Measurements from ENCODE around the gene CASTOR2. TPM values are rescaled to one million over a fixed set of nuclear protein-coding genes. Genes with fewer than 3 reads are reported as not detected.
"Not testable (repeated sequence)": the region's sequence is repeated elsewhere in the genome, so short reads cannot be mapped to it uniquely, and the experiment has no call there.

CASTOR2 gene
- total RNA-seq, 4 donors from 2014 or later, result 6.6 to 36.8 (median 23.2) TPM

DNA sequence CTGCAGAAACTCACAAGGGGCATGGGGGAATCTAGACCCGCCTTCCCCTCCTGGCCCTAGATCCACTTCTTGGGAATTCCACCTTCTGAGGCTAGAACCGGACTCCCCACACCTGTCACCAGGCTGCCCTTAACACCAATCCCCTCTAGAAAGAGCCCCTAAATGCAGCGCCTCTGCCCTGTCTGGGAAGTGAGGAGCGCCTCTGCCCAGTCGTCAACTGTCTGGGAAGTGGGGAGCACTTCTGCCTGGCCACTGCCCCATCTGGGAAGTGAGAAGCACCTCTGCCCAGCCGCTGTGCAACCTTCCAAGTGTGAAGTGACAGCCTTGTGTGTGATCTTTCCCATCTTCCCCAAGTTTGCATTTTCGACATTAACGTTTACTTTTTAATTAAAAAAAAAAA lies 100.3 kb downstream of the CASTOR2 start:
- Histone ChIP-seq H3K4me1 (no peaks in the 10 kb centered on the region), H3K27me3 (no peaks in the 10 kb centered on the region), H3K27ac (no peak overlapping the region), H3K36me3 (peaks cover 0 to 100% (median 0%) of the 10 kb centered on the region in 3 donors), H3K4me3 (no peak overlapping the region), H3K9me3 (no peaks in the 10 kb centered on the region)
- TF ChIP-seq POLR2A (IDR thresholded peaks at IDR 0.05), result no peak
- TF ChIP-seq, protein P1, sequence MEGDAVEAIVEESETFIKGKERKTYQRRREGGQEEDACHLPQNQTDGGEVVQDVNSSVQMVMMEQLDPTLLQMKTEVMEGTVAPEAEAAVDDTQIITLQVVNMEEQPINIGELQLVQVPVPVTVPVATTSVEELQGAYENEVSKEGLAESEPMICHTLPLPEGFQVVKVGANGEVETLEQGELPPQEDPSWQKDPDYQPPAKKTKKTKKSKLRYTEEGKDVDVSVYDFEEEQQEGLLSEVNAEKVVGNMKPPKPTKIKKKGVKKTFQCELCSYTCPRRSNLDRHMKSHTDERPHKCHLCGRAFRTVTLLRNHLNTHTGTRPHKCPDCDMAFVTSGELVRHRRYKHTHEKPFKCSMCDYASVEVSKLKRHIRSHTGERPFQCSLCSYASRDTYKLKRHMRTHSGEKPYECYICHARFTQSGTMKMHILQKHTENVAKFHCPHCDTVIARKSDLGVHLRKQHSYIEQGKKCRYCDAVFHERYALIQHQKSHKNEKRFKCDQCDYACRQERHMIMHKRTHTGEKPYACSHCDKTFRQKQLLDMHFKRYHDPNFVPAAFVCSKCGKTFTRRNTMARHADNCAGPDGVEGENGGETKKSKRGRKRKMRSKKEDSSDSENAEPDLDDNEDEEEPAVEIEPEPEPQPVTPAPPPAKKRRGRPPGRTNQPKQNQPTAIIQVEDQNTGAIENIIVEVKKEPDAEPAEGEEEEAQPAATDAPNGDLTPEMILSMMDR (IDR thresholded peaks at IDR 0.05), result no peak
- no peak for DNase-seq

GRCh38 chr7:75066521-75066920 lies 102.0 kb downstream of the CASTOR2 start:
- Histone ChIP-seq H3K27ac (no peak overlapping the region), H3K36me3 (peaks cover 0 to 98% (median 0%) of the 10 kb centered on the region in 3 donors), H3K4me1 (no peaks in the 10 kb centered on the region), H3K4me3 (no peak overlapping the region), H3K27me3 (no peaks in the 10 kb centered on the region), H3K9me3 (no peaks in the 10 kb centered on the region)
- no peak for DNase-seq
- TF ChIP-seq, protein P1 (IDR thresholded peaks at IDR 0.05), result no peak
- no peak for TF ChIP-seq POLR2A (IDR thresholded peaks at IDR 0.05)

GRCh38 chr7:75072981-75073283 lies 108.4 kb downstream of the CASTOR2 start:
- DNase-seq, result no peak
- H3K4me1 ChIP-seq, result peaks cover 0 to 5% (median 0%) of the 10 kb centered on the region in 4 donors
- H3K27ac ChIP-seq, result peak overlapping the region; percentile 85 to 92 (median 90)
- peak overlapping the region; percentile 80 to 95 (median 88) for H3K4me3 ChIP-seq
- TF ChIP-seq POLR2A (IDR thresholded peaks at IDR 0.05), result no peak
- TF ChIP-seq, protein P1 (IDR thresholded peaks at IDR 0.05), result no peak
- H3K36me3 ChIP-seq, result peaks cover 0 to 34% (median 0%) of the 10 kb centered on the region in 3 donors
- no peaks in the 10 kb centered on the region for H3K9me3 ChIP-seq
- no peaks in the 10 kb centered on the region for H3K27me3 ChIP-seq

DNA sequence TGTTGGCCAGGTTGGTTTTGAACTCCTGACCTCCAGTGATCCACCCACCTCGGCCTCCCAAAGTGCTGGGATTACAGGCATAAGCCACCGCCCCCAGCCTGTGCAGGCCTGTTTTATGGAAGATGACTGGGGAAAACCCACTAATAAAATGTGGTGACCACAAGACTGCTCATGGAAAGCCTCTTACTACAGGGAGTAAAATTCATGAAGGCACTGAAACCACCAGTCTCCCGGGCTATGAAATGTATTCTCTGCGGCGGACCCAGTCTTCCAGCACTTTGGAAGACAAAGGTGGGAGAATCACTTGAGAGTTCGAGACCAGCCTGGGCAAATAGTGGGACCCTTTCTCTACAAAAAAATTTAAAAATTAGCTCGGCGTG lies 109.7 kb downstream of the CASTOR2 start:
- Histone ChIP-seq H3K4me3 (peak overlapping the region; percentile 80 to 95 (median 88)), H3K27ac (peak overlapping the region; percentile 85 to 92 (median 90)), H3K36me3 (peaks cover 0 to 21% (median 0%) of the 10 kb centered on the region in 3 donors)
- peak in 1 of 3 donors; percentile 11 for DNase-seq
- not testable (repeated sequence) for H3K9me3 ChIP-seq, H3K27me3 ChIP-seq, H3K4me1 ChIP-seq

Other genes starting within 250 kb of the CASTOR2 start
- 10 to 100 TPM in 1 of 4 donors, 1 to 10 TPM in 3; 1.8 to 46.2 (median 4.2) TPM for gene NCF1, start 190.7 kb upstream of the CASTOR2 start, total RNA-seq
- 10 to 100 TPM; 14.9 to 46.2 (median 24.2) TPM for gene GTF2IRD2, start 113.1 kb upstream of the CASTOR2 start, total RNA-seq
- gene RCC1L, start 109.1 kb downstream of the CASTOR2 start, total RNA-seq, result 10 to 100 TPM; 24.7 to 53.5 (median 34.6) TPM
- 100 to 1,000 TPM in 1 of 4 donors, 10 to 100 TPM in 3; 22.9 to 153 (median 68.2) TPM for gene GTF2IRD2B, start 127.9 kb downstream of the CASTOR2 start, total RNA-seq